IMR-90 (cell line): ENCODE data around the gene CALCOCO1. TPM values are rescaled to one million over a fixed set of nuclear protein-coding genes. Genes with fewer than 3 reads are reported as not detected.

Experiments used
- ATAC-seq: fragments of 200-7000 bp; cut with Tn5 transposase; 2 replicates; pipeline ENCODE4 v1.9.1; 2020; ENCODE audit warnings: low read depth, mild to moderate bottlenecking, moderate library complexity
- BruUV-seq: library from RNA; stranded (reverse); fragments of 400-500 nt; replicated peaks from 2 replicates; lab custom pipeline; 2021; lab: Mats Ljungman, UMichigan
- CTCF ChIA-PET: fragments of 300-600 bp; formaldehyde crosslinking; extraction: SDS; loops from one replicate; lab custom pipeline; 2021; ENCODE audit warnings: antibody characterized with exemption; lab: Yijun Ruan, JAX
- POLR2A ChIA-PET: fragments of 300-600 bp; sonication (Branson Sonifier 250); formaldehyde crosslinking; loops from one replicate; lab custom pipeline; 2022; ENCODE audit warnings: antibody characterized with exemption; ENCODE audit not compliant: unreplicated experiment; lab: Charles Lee
- DNase-seq: peaks from one replicate; pipeline ENCODE4 v3.0.0; 2013
- H2AFZ ChIP-seq: replicated peaks from 2 replicates; pipeline ENCODE3; 2013; ENCODE audit warnings: low read length, mild to moderate bottlenecking; ENCODE audit not compliant: poor library complexity
- H2AK5ac ChIP-seq: 2 replicates; pipeline ENCODE4 v1.6.1; 2013; ENCODE audit warnings: low read depth, low read length, inconsistent platforms
- H2AK9ac ChIP-seq: replicated peaks from 2 replicates; pipeline ENCODE3; 2013; ENCODE audit warnings: mild to moderate bottlenecking, low read depth, low read length, moderate library complexity; ENCODE audit not compliant: poor library complexity
- H2BK120ac ChIP-seq: 2 replicates; pipeline ENCODE4 v1.6.1; 2013; ENCODE audit warnings: low read depth, low read length, inconsistent platforms
- H2BK15ac ChIP-seq: 3 replicates; pipeline ENCODE4 v1.6.1; 2013; ENCODE audit warnings: low read depth, low read length, inconsistent platforms
- H2BK20ac ChIP-seq: 2 replicates; pipeline ENCODE4 v1.6.1; 2013; ENCODE audit warnings: low read depth, mild to moderate bottlenecking, inconsistent platforms, low read length, moderate library complexity
- H2BK5ac ChIP-seq: 2 replicates; pipeline ENCODE4 v1.6.1; 2013; ENCODE audit warnings: mild to moderate bottlenecking, low read depth, low read length, inconsistent platforms; ENCODE audit not compliant: poor library complexity, severe bottlenecking
- H3K14ac ChIP-seq: replicated peaks from 2 replicates; pipeline ENCODE4 v1.6.1; 2013; ENCODE audit warnings: low read depth, low read length, inconsistent platforms
- H3K18ac ChIP-seq: 2 replicates; pipeline ENCODE4 v1.6.1; 2013; ENCODE audit warnings: low read depth, low read length, control low read depth
- H3K23ac ChIP-seq: 2 replicates; pipeline ENCODE4 v1.6.1; 2013; ENCODE audit warnings: low read depth, low read length, inconsistent platforms
- H3K27ac ChIP-seq: 2 replicates; pipeline ENCODE4 v1.5.1; 2013; ENCODE audit warnings: mild to moderate bottlenecking, control low read depth, low read length; ENCODE audit not compliant: insufficient read depth
- H3K27me3 ChIP-seq: 2 replicates; pipeline ENCODE4 v1.6.1; 2013; ENCODE audit warnings: low read length; ENCODE audit not compliant: control insufficient read depth, insufficient read depth
- H3K36me3 ChIP-seq: 2 replicates; pipeline ENCODE4 v1.6.1; 2013; ENCODE audit warnings: low read length, mixed read lengths; ENCODE audit not compliant: control insufficient read depth, insufficient read depth
- H3K4ac ChIP-seq: 2 replicates; pipeline ENCODE4 v1.6.1; 2013; ENCODE audit warnings: low read depth, low read length, inconsistent platforms
- H3K4me1 ChIP-seq: 2 replicates; pipeline ENCODE4 v1.6.1; 2013; ENCODE audit warnings: low read length, mixed read lengths; ENCODE audit not compliant: control insufficient read depth, insufficient read depth
- H3K4me2 ChIP-seq: 2 replicates; pipeline ENCODE4 v1.6.1; 2013; ENCODE audit warnings: low read depth, mild to moderate bottlenecking, control low read depth, low read length, moderate library complexity
- H3K4me3 ChIP-seq: 2 replicates; pipeline ENCODE4 v1.5.1; 2013; ENCODE audit warnings: low read depth, mild to moderate bottlenecking, control low read depth, low read length, moderate library complexity; ENCODE audit not compliant: insufficient read depth
- H3K56ac ChIP-seq: 2 replicates; pipeline ENCODE4 v1.6.1; 2013; ENCODE audit warnings: low read length, inconsistent platforms; ENCODE audit not compliant: insufficient read depth; ENCODE audit errors: extremely low read depth
- H3K79me1 ChIP-seq, 2 experiments: 2 replicates each; pipeline ENCODE4 v1.6.1; 2013; ENCODE audit warnings: low read length in 2 of 2, inconsistent platforms in 1 of 2, low read depth in 1 of 2
- H3K9ac ChIP-seq: 2 replicates; pipeline ENCODE4 v1.6.1; 2013; ENCODE audit warnings: low read depth, low read length, control low read depth
- H3K9me1 ChIP-seq: 2 replicates; pipeline ENCODE4 v1.6.1; 2013; ENCODE audit warnings: low read length, inconsistent platforms; ENCODE audit not compliant: insufficient read depth
- H3K9me3 ChIP-seq: 2 replicates; pipeline ENCODE4 v1.6.1; 2013; ENCODE audit warnings: low read length; ENCODE audit not compliant: control insufficient read depth, insufficient read depth
- H4K20me1 ChIP-seq: 2 replicates; pipeline ENCODE4 v1.6.1; 2013; ENCODE audit warnings: low read length, inconsistent platforms; ENCODE audit not compliant: insufficient read depth
- H4K5ac ChIP-seq: 2 replicates; pipeline ENCODE4 v1.6.1; 2013; ENCODE audit warnings: mild to moderate bottlenecking, low read depth, low read length, control low read depth
- H4K8ac ChIP-seq, 2 experiments: 2 replicates each; pipeline ENCODE4 v1.6.1; 2013; ENCODE audit warnings: low read depth in 2 of 2, low read length in 2 of 2, control low read depth in 1 of 2, inconsistent platforms in 1 of 2
- H4K91ac ChIP-seq: 2 replicates; pipeline ENCODE4 v1.6.1; 2013; ENCODE audit warnings: low read depth, low read length, inconsistent platforms; ENCODE audit not compliant: insufficient read depth
- BHLHE40 ChIP-seq: fragments of 150-350 bp; IDR thresholded peaks from 2 replicates; pipeline ENCODE4 v1.6.1; 2016; ENCODE audit warnings: mild to moderate bottlenecking, low read depth, low read length
- CEBPB ChIP-seq: IDR thresholded peaks from 2 replicates; pipeline ENCODE4 v1.6.1; 2012; ENCODE audit warnings: low read depth, low read length, improper control_type of control experiment
- CHD1 ChIP-seq: IDR thresholded peaks from 2 replicates; pipeline ENCODE4 v1.6.1; 2012; ENCODE audit warnings: low read depth, low read length, improper control_type of control experiment
- CTCF ChIP-seq: conservative IDR thresholded peaks from 2 replicates; pipeline ENCODE4 v1.5.1; 2012; ENCODE audit warnings: mild to moderate bottlenecking, low read depth, low read length, improper control_type of control experiment
- MAZ ChIP-seq: IDR thresholded peaks from 2 replicates; pipeline ENCODE4 v1.6.1; 2012; ENCODE audit warnings: low read depth, mild to moderate bottlenecking, low read length, improper control_type of control experiment, moderate library complexity, borderline replicate concordance
- MXI1 ChIP-seq: IDR thresholded peaks from 2 replicates; pipeline ENCODE4 v1.6.1; 2012; ENCODE audit warnings: low read depth, mild to moderate bottlenecking, low read length, moderate library complexity, borderline replicate concordance
- RCOR1 ChIP-seq: IDR thresholded peaks from 2 replicates; pipeline ENCODE4 v1.6.1; 2012; ENCODE audit warnings: mild to moderate bottlenecking, low read length, improper control_type of control experiment; ENCODE audit not compliant: insufficient replicate concordance
- RFX5 ChIP-seq: IDR thresholded peaks from 2 replicates; pipeline ENCODE4 v1.8.0; 2012; ENCODE audit warnings: low read depth, mild to moderate bottlenecking, low read length, moderate library complexity
- whole genome bisulfite sequencing, 2 experiments: methylation state at CpG; one replicate each; pipeline versions ENCODE4 v1.1.5 to v1.1.7; 2013; ENCODE audit warnings: missing lambda C conversion rate in 2 of 2; ENCODE audit not compliant: insufficient read length in 1 of 2; ENCODE audit errors: extremely low coverage in 2 of 2; 5-methylcytosine and 5-hydroxymethylcytosine counted together
- dilution Hi-C: fragments of 300-500 bp; cut with HindIII; formaldehyde crosslinking; loops from one replicate; pipeline ENCODE4 v1.14.3; 2018; ENCODE audit warnings: low sequenced_read_pairs; ENCODE audit not compliant: unreplicated experiment
- in situ Hi-C: fragments of 300-500 bp; cut with MboI; formaldehyde crosslinking; loops from 3 replicates; pipeline ENCODE4 v1.14.3; 2019; ENCODE audit warnings: low sequenced_read_pairs, inconsistent platforms, mixed read lengths
- intact Hi-C: fragments of 100-400 bp; cut with micrococcal nuclease; formaldehyde crosslinking; loops from 2 replicates; pipeline ENCODE4 v1.10.0; 2022
- polyA plus RNA-seq, 3 experiments: library from polyadenylated mRNA; depleted of rRNA; stranded (reverse); fragments of >200 nt; gene quantifications; 2 replicates each; pipeline ENCODE4 v1.2.3, GENCODE V29; 2012; ENCODE audit warnings: low replicate concordance in 1 of 3
- total RNA-seq: library from RNA; depleted of rRNA; stranded (reverse); fragments of >200 nt; gene quantifications from 2 replicates; pipeline ENCODE4 v1.2.3, GENCODE V29; 2012

The CALCOCO1 gene
- total and polyA plus RNA-seq, 2 of the 4 experiments (the other 2 are of a cell fraction) = 156 to 169 TPM

- ChIA-PET CTCF (interaction anchor here (2.4 kb wide), 1 partner anchor 9 kb away, joined by 14 read pairs; no protein-coding TSS in a partner anchor), POLR2A (no interaction called here)
- Histone ChIP-seq H3K4me2 (no peak overlapping the region), H3K27ac (no peak overlapping the region), H3K4me3 (no peak overlapping the region), H3K4ac (no peak overlapping the region), H3K23ac (no peak overlapping the region), H4K20me1 (no peaks in the 10 kb centered on the region), H2AK9ac (no peak overlapping the region), H2AK5ac (no peak overlapping the region), H3K56ac (no peak overlapping the region), H4K5ac (no peak overlapping the region), H2AFZ (no peak overlapping the region), H3K36me3 (no peaks in the 10 kb centered on the region), H2BK20ac (no peak overlapping the region), H2BK5ac (no peak overlapping the region), H2BK15ac (no peak overlapping the region), H3K9me1 (no peaks in the 10 kb centered on the region), H3K9ac (no peak overlapping the region), H3K9me3 (peaks cover 2% of the 10 kb centered on the region; the same call in 1 of the 2 replicates), H3K4me1 (peaks cover 4% of the 10 kb centered on the region), H3K18ac (no peak overlapping the region), H3K27me3 (peaks cover 75% of the 10 kb centered on the region), H3K14ac (no peak overlapping the region), H3K79me1 (no peaks in the 10 kb centered on the region), H2BK120ac (no peak overlapping the region), H4K91ac (no peak overlapping the region), H4K8ac (no peak overlapping the region; a peak in 1 of 4 replicates)
- DNase-seq (no peak), ATAC-seq (no peak)
- WGBS, 2 experiments = no CpG with 5 or more reads among the region's 3 CpGs
- in situ Hi-C loops = no loop called here
- dilution Hi-C loops = no loop called here
- BruUV-seq = no TSS peak
- TF ChIP-seq RFX5 (no peak), BHLHE40 (no peak), CTCF (no peak), CEBPB (no peak), CHD1 (no peak), MAZ (no peak), MXI1 (no peak), RCOR1 (no peak)
- intact Hi-C loops = loop anchor here (5.0 kb wide), 1 partner anchor 451 kb away; no protein-coding TSS in a partner anchor
Observed at GRCh38 chr12:53755893-53756292, 28.6 kb upstream of the CALCOCO1 start.
